Liver (tissue), 3 donors: ENCODE data around the gene CNPY4.

Experiments used
- EGR1 ChIP-seq, 2 donors: IDR thresholded peaks; 2 replicates each; pipeline ENCODE4 v1.6.1; 2016 to 2018; ENCODE audit warnings: antibody characterized with exemption in 2 of 2, low read depth in 2 of 2
- JUND ChIP-seq, 2 donors: IDR thresholded peaks; 2 replicates each; pipeline ENCODE4 v1.6.1; 2016; ENCODE audit warnings: antibody characterized with exemption in 2 of 2
- RAD21 ChIP-seq, 2 donors: IDR thresholded peaks; 2 replicates each; pipeline ENCODE4 v1.6.1; 2016; ENCODE audit warnings: antibody characterized with exemption in 2 of 2, mild to moderate bottlenecking in 2 of 2
- SP1 ChIP-seq: IDR thresholded peaks from 2 replicates; pipeline ENCODE4 v1.6.1; 2018; ENCODE audit warnings: antibody characterized with exemption, mild to moderate bottlenecking
- TAF1 ChIP-seq: conservative IDR thresholded peaks from 2 replicates; pipeline ENCODE4 v1.6.1; 2016; ENCODE audit warnings: antibody characterized with exemption, mild to moderate bottlenecking
- TF ChIP-seq, protein P1 (sequence below): fragments of 150-350 bp; IDR thresholded peaks from 2 replicates; pipeline ENCODE4 v1.5.1; 2017; ENCODE audit warnings: improper control_type of control experiment, low read depth, low read length; ENCODE audit not compliant: missing input control
- TF ChIP-seq, protein P2 (sequence below): IDR thresholded peaks from 2 replicates; pipeline ENCODE4 v1.6.1; 2016; ENCODE audit warnings: antibody characterized with exemption, mild to moderate bottlenecking
- donor health status: healthy.
- donor health status: healthy.

DNA sequence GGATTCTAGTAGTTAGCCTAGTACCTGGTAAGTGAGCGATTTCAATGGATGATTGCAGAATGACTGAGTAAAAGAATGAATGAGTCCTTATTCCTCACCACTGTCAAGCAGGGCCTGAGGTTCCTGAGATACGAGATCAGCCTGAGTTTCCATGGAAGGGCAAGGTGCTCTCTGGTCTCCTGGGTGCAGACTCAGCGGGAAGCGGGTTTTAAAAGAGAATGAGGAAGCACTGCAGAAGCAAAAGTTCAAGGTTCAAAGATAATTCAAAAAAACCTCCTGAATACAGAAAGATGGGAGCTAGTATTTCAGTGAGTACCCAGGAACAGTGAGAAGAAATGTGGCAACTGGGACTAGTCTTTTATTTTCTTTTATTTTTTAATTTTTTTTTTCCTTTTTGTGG is 42.2 kb upstream of the CNPY4 start:
- TF ChIP-seq, protein P1, sequence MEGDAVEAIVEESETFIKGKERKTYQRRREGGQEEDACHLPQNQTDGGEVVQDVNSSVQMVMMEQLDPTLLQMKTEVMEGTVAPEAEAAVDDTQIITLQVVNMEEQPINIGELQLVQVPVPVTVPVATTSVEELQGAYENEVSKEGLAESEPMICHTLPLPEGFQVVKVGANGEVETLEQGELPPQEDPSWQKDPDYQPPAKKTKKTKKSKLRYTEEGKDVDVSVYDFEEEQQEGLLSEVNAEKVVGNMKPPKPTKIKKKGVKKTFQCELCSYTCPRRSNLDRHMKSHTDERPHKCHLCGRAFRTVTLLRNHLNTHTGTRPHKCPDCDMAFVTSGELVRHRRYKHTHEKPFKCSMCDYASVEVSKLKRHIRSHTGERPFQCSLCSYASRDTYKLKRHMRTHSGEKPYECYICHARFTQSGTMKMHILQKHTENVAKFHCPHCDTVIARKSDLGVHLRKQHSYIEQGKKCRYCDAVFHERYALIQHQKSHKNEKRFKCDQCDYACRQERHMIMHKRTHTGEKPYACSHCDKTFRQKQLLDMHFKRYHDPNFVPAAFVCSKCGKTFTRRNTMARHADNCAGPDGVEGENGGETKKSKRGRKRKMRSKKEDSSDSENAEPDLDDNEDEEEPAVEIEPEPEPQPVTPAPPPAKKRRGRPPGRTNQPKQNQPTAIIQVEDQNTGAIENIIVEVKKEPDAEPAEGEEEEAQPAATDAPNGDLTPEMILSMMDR = no peak
- TF ChIP-seq TAF1 (no peak), SP1 (no peak), RAD21 (IDR thresholded peaks at IDR 0.05) (no peak), JUND (IDR thresholded peaks at IDR 0.05) (no peak), EGR1 (IDR thresholded peaks at IDR 0.05; ENCODE audit: low read depth in 2 of 2) (no peak)
- TF ChIP-seq, protein P2, sequence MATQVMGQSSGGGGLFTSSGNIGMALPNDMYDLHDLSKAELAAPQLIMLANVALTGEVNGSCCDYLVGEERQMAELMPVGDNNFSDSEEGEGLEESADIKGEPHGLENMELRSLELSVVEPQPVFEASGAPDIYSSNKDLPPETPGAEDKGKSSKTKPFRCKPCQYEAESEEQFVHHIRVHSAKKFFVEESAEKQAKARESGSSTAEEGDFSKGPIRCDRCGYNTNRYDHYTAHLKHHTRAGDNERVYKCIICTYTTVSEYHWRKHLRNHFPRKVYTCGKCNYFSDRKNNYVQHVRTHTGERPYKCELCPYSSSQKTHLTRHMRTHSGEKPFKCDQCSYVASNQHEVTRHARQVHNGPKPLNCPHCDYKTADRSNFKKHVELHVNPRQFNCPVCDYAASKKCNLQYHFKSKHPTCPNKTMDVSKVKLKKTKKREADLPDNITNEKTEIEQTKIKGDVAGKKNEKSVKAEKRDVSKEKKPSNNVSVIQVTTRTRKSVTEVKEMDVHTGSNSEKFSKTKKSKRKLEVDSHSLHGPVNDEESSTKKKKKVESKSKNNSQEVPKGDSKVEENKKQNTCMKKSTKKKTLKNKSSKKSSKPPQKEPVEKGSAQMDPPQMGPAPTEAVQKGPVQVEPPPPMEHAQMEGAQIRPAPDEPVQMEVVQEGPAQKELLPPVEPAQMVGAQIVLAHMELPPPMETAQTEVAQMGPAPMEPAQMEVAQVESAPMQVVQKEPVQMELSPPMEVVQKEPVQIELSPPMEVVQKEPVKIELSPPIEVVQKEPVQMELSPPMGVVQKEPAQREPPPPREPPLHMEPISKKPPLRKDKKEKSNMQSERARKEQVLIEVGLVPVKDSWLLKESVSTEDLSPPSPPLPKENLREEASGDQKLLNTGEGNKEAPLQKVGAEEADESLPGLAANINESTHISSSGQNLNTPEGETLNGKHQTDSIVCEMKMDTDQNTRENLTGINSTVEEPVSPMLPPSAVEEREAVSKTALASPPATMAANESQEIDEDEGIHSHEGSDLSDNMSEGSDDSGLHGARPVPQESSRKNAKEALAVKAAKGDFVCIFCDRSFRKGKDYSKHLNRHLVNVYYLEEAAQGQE = no peak
